Right hindlimb (tissue), 1 donor: Measurements from ENCODE around the gene SAC3D1.

Source experiments
- DNase-seq: peaks from one replicate; pipeline ENCODE4 v3.0.0-alpha.2; 2018

The SAC3D1 gene

DNA sequence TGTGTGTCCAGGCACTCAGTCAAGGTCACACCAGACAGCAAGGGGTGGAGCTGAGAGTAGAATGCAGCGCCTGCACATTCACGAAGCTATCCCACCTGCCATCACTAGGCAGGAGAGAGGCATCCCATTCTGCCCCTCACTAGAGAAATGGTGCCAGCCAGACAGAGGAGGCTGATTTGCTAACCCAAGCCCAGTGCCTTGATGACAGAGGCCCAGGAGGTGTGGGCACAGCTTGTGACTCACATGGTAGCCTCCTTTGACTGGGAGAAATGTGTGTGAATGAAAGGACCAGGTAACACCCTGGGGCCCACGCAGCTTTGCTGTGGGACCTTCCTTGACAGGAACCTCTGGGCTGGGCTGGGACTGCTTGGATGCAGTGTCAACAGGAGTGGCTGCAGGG, 22.5 kb downstream of the SAC3D1 start:
- DNase-seq, result no peak

DNA sequence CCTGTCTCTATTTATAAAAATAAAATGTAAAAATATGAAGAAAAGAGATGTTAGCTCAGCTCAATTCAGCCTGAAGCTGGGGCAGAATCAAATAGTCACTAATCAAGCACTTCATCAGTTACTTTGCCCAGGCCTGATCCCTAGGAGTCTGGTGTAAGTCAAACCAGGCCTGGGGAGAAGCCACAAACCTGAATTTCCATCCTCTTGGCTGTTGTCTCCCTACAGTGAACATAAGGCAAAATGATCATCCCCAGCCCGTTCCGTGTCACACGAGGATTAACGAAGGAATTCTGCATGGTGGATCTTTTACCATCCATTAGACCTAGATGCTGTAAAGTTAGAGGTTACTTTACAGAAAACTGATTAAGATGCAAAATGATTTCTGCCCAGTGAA, 23.8 kb downstream of the SAC3D1 start:
- no peak for DNase-seq

DNA sequence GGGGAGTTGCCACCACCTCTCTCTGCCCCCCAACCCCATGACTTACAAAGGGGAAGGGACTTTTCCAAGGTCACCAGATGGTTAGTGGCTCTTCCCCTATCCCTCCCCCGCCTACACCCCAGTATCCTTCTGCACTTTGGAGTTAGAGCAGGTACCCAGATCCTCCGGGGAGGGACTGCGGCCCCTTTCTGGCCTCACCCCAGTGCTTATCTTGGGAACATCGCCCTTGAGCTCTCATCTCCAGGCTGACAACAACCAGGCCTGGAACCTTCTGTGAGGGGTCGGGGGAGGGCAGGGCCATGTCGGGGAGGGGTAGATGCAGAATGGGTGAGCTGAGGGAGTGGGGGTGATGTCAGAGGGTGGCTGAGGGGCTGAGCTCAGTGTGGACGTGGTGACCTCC, 24.8 kb downstream of the SAC3D1 start:
- DNase-seq, result no peak

DNA sequence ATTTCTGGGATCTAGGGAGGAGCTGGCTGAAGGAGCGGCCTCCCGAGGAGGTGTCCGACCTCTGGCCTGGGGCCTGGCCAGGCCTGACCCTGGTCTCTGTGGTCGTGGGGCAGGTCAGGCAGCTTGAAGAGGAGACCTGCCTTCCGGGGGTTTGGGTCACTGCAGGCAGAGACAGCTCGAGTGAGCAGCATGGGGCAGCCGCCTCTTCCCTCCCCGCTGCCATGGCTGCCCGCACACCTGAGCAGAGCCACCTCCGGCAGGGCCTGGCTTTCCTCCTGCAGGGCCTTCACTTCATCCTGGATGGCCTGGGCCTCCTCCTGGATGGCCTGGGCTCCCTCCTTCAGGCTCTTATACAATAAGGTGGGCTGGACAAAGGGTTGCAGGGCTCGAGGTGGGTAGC, 25.3 kb downstream of the SAC3D1 start:
- DNase-seq, result no peak

DNA sequence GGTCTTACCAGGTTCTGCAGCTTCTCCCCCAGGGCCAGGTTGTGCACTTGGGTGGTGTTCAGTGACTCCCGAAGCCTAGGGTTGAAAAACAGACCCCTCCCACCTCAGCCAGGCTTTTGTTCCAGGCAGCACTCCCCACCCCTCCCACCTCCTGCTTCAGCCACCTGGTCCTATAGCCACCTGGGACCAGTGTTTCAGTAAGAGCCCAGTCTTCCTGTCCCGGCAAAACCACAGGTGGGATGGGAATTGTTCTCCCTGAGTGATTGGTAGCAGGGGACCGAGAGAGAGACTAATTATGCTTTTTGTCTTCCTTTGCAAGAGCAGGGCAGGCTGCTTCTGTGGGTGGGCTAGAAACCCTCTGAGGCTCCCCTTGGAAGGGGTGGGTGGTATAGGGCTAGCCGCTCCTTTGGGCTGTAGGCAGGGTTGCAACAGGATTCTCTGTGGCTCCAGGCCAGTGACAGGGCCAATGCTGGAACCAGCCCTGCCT, 25.8 kb downstream of the SAC3D1 start:
- DNase-seq, result no peak

DNA sequence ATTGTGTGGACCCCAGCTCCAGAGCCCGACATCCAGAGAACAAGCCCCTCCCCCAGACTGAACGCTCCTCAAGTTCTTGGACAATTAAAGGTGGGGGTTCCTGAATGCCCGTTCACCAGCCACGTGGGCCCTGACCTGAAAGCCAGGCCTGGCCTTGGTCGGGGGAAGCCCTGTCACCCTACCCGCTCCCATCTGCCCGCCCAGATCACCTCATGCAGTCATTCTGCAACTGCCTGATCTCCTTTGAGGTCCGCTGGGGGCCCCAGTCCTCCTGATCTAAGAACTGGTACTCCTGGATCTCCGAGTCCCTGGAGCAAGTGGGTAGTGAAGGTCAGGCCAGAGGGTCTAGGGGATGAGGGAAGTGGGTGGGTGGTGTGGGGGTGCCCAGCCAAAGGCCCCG, 26.4 kb downstream of the SAC3D1 start:
- no peak for DNase-seq

DNA sequence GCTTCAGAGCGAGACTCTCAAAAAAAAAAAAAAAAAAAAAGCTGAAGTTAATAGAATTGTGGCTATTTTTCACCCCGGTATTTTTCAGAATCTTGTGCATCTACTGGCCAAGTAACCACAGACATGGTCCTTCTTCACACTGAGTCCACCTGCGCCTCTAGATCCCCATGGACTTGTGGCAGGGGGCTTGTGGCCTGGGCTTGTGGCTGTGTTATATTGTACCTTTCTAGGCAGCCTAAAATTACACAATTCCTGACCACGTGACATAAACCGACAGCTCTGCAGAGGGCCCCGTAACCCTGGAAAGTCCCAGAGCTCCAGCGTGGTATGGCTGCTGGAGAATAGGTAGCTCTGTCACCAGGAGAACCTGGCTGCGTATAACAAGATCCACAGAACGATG, 28.2 kb downstream of the SAC3D1 start:
- no peak for DNase-seq

DNA sequence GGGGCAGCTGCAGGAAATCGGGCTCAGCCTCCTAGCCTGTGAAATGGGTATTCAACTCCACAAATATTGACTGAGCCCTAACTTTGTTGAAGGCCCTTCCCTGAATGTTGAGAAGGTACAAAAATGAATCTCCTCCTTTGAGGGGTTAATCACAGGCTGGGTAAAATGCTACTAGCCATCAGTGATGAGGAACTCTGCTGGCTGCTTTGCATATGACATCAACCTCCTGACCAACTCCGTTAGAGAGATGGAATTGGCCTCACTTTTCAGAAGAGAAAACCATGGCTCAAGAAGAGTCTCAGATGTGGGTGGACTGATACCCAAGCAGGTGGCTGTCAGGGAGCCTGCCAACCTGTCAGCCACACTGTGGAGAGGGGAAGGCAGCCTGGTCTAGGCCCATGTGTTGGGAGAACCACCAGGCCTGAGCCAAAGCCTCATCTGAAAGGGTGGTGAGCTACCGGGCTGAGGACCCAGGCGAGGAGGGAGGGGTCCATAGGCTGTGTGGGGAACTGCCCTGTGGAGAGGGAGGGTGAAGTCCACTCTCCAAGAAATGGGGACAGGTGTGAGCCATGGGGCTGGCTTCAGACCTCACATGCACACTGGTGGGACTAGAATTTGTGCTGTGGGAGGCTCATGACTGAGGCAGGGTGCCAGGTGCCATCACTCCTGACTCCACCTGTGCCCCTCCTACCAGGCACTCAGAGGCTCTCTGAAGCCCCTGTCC, 31.1 kb downstream of the SAC3D1 start:
- DNase-seq, result no peak

DNA sequence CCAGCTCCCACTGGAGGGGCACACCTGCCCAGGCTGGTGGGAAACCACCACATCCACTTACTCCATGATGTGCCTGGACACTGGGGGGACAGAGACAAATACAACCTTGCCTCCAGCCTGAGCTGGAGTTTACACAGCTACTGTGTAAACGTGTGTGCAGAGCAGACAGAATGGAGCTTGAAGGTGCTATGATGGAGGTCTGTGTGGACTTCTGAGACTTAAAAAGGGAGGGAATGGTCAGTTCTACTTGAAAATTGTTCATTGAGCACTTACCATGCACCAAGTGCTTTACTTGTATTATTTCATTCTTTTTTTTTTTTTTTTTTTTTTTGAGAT, 31.6 kb downstream of the SAC3D1 start:
- no peak for DNase-seq

DNA sequence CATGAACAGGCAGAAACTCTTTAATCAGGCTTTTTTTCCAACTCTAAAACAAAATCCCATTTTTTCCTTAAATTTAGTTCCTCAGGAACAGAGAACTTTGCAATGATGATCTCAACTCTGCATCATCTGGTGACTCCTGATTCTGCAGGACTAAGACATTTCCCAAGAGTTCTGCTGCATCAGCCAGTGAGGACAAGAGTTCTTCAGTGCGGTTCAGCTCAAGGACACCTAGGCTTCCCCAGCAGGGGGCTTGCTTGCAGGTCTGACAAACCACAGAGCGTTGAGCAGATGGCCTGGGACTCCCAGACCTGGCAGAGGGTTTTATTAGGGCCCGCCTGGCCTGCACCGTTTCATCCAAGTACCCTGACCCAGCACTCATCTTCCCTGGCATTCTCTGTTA, 36.4 kb downstream of the SAC3D1 start:
- DNase-seq, result no peak

DNA sequence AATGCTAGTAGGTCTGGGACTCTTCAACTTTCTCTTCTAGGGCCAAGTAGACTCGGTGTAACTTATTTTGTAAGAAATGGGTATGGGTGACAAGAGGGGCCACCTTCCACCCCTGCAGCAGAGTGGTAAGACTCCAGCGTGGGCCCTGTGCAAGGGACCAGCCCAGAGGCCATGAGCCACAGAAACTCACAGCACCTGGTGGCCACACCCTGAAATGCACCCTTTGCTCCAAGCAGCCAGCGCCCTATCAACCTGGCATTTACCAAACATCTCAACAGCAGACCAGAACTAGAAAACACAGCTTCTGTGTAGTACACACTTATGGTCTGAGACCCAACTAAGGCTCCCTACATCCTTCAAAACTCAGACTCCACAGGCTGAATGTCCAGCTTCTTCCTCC, 37.1 kb downstream of the SAC3D1 start:
- DNase-seq, result no peak

DNA sequence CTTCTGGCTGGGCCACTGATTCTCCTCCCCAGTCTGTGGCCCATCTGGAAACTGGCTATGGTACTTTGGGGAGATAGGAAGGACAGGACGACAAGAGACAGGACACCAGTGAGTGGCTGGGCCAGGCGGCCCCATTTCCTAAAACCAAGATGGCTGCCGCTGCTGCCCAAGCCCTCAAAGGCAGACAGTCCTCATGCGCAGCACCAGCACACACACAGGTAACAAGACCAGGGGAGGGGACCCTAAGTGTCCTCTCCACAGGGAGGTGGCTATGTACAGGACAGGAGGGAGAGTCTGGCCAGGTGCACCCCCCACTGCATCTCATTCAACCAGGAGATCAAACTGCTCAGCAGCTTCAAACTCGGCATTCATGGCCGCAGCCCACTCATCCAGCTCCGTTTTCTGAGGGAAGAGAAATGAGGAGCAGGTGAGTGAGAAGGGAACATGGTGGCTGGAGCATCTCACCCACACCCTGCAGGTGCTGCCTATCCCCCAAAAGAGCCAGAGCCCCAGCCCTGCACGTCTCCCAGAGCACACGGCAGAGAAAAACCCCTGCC, 37.9 kb downstream of the SAC3D1 start:
- DNase-seq, result no peak

DNA sequence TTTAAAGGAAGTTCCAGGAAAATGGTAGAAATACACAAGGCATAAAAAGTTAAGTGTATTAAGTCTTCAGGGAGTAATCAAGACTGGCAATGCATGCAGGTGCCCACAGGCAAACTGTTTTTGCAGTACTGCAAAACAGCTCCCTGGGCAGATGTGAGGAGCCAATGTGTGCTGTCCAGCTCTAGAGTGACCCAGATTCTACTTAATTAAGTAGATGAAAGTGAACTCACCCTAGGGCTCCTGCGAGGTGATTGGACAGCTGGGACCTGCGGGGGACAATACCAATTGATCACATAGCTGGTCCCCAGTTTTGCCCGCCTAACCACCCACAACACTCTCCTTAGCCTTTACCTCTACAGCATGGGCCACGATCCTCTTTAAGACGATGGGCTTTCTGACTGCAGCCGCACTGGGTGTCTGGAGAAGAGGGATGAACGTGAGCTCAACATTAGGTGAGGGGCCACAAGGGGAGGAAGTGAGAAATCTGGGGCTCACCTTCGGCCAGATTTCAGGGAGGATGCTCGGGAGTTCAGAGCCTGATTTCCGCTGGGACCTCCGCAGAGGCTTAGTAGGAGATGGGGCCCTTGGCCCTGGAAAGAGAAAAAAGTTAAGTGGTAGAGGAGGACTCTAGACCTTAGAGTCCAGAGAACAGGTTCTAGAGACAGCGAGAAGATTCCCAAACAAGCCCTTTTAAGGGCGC, 42.3 kb downstream of the SAC3D1 start:
- DNase-seq, result no peak

DNA sequence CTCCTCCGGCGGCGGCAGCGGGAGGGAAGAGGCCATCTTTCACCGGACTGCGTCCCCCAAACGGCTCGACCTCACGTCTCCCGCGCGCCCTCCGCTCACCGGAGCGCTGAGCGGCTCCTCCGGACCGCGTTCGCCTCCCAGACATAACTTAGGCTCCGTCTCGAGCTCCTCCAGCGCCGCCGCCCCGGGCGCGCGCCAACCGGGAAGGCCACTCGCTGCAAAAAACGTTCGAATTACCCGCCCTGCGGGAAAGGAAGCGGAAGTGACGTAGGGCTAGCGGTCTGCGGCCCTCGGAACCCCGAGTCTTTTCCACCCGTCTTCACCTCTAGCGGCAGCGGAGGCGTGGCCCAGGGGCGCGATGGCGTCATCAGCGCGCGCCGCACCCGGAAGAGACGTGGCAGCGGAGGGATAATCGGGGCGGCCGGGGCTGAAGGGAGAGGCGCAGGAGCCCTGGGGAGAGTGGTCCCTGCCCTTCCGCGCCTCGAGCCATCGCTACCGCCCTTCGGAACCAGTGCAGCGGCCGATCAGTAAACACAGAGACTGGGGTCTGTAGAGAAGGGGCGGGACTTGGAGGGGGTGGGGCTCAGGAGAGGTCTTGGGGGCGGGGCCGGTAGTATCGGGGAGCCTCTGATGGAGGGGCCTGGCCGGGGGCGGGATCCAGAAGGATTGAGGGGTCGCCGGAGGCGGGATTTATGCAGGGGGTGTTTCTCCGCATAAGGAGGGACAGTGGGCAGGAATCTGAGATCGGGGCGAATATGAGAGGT, 43.0 kb downstream of the SAC3D1 start, which contains the start of the genes CDCA5 and ZFPL1:
Gene CDCA5 (minus strand): TSS at position 207 of the 764 bp plus-strand sequence. CDS start 62 bp downstream, at position 145.
Gene ZFPL1 (plus strand): TSS at position 389 of the 764 bp plus-strand sequence. CDS start 477 bp downstream, outside the sequence.
- DNase-seq, result peak; percentile 97

DNA sequence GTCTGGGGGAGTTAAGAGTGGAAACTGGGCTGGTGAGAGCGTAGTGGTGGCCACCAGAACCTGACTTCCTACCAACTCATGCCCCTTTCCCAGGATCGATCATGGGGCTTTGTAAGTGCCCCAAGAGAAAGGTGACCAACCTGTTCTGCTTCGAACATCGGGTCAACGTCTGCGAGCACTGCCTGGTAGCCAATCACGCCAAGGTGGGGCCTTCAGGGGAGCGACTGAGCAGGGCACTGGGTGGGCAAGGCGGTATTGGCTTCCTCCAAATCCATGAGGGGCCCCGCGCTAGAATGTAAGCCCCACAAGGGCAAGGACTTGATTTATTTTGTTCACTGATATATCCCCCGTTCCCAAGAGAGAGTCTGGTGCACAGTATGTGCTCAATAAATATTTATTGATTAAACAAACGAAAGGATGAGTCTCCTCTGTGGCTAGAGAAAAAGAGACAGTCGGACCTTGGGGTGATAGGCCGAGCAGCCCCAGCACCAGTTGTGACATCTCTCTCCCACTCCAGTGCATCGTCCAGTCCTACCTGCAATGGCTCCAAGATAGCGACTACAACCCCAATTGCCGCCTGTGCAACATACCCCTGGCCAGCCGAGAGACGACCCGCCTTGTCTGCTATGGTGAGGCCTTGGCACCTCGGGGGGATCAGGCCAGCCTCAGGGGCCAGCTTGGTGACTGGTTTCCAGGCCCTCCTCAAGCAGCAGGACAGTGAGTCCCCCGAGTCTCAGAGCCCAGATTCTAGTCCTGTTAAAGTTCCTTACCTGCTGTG, 43.8 kb downstream of the SAC3D1 start:
- DNase-seq, result no peak

DNA sequence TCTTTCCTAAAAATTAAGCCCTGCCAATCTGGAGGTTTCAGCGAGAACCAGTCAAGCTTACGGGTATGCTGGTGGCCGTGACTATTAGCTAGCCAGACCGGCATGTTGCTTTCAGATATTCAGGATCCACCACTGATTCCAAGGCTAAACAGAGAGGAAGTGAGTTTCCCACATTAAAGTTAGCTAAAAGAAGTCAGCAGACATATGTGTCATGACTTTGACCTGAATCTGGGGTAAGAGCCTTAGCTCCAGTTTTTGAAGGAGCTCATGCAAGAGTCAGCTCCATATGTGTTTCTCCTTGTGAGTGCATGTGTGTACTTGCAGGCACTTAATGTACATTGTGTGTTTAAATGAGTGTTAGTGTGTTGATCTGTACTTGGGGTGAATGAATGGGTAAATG, 44.4 kb downstream of the SAC3D1 start:
- no peak for DNase-seq

DNA sequence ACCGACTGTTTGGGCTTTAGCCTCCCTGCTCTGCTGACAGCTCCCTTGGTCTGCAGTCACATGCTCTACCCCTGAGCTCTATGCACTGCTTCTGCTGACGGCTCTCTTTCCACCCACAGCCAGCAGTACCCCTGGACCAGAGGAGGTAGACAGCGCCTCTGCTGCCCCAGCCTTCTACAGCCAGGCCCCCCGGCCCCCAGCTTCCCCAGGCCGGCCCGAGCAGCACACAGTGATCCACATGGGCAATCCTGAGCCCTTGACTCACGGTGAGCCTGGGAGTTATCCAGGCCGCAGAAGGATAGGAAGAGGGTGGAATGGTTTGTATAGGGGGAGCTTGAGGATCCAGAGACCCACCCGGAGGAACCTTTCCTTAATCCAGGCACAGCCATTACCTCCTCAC, 45.8 kb downstream of the SAC3D1 start:
- no peak for DNase-seq

DNA sequence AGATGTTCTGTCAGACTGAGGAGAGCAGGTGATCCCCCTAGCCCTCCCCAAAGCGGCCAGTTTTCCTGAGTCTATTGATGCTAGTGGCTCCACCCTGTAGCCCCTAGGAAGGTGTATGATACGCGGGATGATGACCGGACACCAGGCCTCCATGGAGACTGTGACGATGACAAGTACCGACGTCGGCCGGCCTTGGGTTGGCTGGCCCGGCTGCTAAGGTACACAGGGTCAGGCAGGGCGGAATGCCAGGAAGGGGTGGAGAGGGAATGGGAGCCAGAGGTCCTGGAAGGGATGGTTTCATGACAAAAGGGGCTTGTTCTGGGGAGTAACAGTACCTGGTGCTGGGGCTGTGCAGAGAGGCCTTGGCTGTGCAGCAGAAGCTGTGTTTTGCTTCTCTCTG, 46.2 kb downstream of the SAC3D1 start:
- DNase-seq, result no peak

DNA sequence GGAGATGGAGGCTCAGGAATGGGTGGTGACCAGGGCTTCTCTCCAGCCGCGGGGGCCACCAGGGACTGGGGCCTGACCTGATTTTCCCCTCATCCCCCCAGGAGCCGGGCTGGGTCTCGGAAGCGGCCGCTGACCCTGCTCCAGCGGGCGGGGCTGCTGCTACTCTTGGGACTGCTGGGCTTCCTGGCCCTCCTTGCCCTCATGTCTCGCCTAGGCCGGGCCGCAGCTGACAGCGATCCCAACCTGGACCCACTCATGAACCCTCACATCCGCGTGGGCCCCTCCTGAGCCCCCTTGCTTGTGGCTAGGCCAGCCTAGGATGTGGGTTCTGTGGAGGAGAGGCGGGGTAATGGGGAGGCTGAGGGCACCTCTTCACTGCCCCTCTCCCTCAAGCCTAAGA, 46.8 kb downstream of the SAC3D1 start:
- DNase-seq, result no peak

DNA sequence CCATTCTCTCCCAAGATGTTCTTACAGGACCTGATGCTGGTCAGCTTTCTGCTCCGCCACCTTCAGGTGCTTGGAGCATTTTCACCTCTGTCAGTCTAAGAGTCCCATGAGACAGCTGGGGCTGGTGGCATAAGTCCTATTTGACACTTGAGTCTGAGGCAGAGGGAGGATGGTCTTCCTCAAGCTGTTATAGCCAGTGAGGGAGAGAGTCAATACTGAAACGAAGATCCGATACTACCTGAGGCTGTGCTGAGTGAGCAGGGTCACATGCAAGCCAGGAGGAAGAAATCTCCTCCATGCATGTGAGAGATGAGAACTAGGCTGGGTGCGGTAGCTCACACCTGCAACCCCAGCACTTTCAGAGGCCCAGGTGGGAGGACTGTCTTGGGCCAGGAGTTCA, 48.6 kb downstream of the SAC3D1 start:
- DNase-seq, result no peak

DNA sequence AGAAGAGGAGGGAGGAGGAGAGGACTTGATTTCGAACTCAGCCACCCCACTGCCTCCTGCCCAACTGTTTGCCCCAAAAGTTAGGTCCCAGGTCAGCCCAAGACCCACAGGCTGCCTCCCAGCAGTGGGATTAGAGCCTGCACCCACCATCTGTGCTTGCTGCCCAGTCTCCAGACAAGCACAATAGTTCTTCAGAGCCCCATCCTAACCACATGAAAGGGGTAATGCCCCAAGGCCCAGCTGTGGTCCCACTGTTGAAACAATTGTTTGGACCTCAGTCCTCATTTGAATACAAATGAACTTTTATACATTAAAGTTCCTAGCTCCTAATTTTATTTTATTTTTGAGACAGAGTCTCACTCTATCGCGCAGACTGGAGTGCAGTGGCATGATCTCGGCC, 49.6 kb downstream of the SAC3D1 start:
- DNase-seq, result no peak
